ENCODE measurements around the gene FAF1. TPM values are rescaled to one million over a fixed set of nuclear protein-coding genes. Genes with fewer than 3 reads are reported as not detected.

FAF1 gene
- total RNA-seq, 4 donors from 2014 or later, result 36.9 to 77.6 (median 48.3) TPM

GRCh38 chr1:50793521-50793920, 166.5 kb downstream of the FAF1 start:
- Histone ChIP-seq H3K36me3 (no peaks in the 10 kb centered on the region), H3K27me3 (no peaks in the 10 kb centered on the region), H3K4me1 (no peaks in the 10 kb centered on the region), H3K27ac (no peak overlapping the region), H3K9me3 (no peaks in the 10 kb centered on the region), H3K4me3 (no peak overlapping the region)
- DNase-seq, result no peak
- TF ChIP-seq POLR2A (IDR thresholded peaks at IDR 0.05), result no peak
- TF ChIP-seq CTCF (IDR thresholded peaks at IDR 0.05), result no peak

GRCh38 chr1:50787266-50787665, 172.8 kb downstream of the FAF1 start:
- H3K27ac ChIP-seq, result no peak overlapping the region
- DNase-seq, result no peak
- no peaks in the 10 kb centered on the region for H3K9me3 ChIP-seq
- peaks cover 0 to 10% (median 0%) of the 10 kb centered on the region in 3 donors for H3K36me3 ChIP-seq
- H3K4me3 ChIP-seq, result no peak overlapping the region
- no peaks in the 10 kb centered on the region for H3K27me3 ChIP-seq
- TF ChIP-seq CTCF (IDR thresholded peaks at IDR 0.05) (no peak), POLR2A (IDR thresholded peaks at IDR 0.05) (no peak)
- no peaks in the 10 kb centered on the region for H3K4me1 ChIP-seq

GRCh38 chr1:50783286-50783685, 176.8 kb downstream of the FAF1 start:
- TF ChIP-seq POLR2A (IDR thresholded peaks at IDR 0.05), result no peak
- TF ChIP-seq CTCF (IDR thresholded peaks at IDR 0.05), result no peak
- H3K9me3 ChIP-seq, result no peaks in the 10 kb centered on the region
- H3K36me3 ChIP-seq, result peaks cover 0 to 21% (median 0%) of the 10 kb centered on the region in 3 donors
- no peaks in the 10 kb centered on the region for H3K4me1 ChIP-seq
- DNase-seq, result no peak
- no peaks in the 10 kb centered on the region for H3K27me3 ChIP-seq
- H3K4me3 ChIP-seq, result no peak overlapping the region
- no peak overlapping the region for H3K27ac ChIP-seq

- DNase-seq, result no peak
- Histone ChIP-seq H3K4me3 (no peak overlapping the region), H3K27me3 (no peaks in the 10 kb centered on the region), H3K36me3 (peaks cover 0 to 11% (median 0%) of the 10 kb centered on the region in 3 donors), H3K27ac (no peak overlapping the region), H3K9me3 (no peaks in the 10 kb centered on the region), H3K4me1 (peaks cover 0 to 3% (median 0%) of the 10 kb centered on the region in 4 donors)
- TF ChIP-seq POLR2A (IDR thresholded peaks at IDR 0.05), result no peak
- no peak for TF ChIP-seq CTCF (IDR thresholded peaks at IDR 0.05)
Observed at GRCh38 chr1:50780797-50781196, 179.3 kb downstream of the FAF1 start.

- H3K4me1 ChIP-seq, result peaks cover 0 to 3% (median 0%) of the 10 kb centered on the region in 4 donors
- DNase-seq, result no peak
- no peaks in the 10 kb centered on the region for H3K27me3 ChIP-seq
- no peak for TF ChIP-seq CTCF (IDR thresholded peaks at IDR 0.05)
- no peak for TF ChIP-seq POLR2A (IDR thresholded peaks at IDR 0.05)
- peaks cover 0 to 11% (median 0%) of the 10 kb centered on the region in 3 donors for H3K36me3 ChIP-seq
- H3K4me3 ChIP-seq, result no peak overlapping the region
- H3K9me3 ChIP-seq, result no peaks in the 10 kb centered on the region
- no peak overlapping the region for H3K27ac ChIP-seq
Observed at GRCh38 chr1:50779801-50780200, 180.3 kb downstream of the FAF1 start.

- DNase-seq, result no peak
- Histone ChIP-seq H3K4me3 (no peak overlapping the region), H3K27me3 (no peaks in the 10 kb centered on the region), H3K27ac (no peak overlapping the region), H3K9me3 (no peaks in the 10 kb centered on the region), H3K36me3 (peaks cover 0 to 8% (median 0%) of the 10 kb centered on the region in 3 donors), H3K4me1 (peaks cover 0 to 3% (median 0%) of the 10 kb centered on the region in 4 donors)
- no peak for TF ChIP-seq POLR2A (IDR thresholded peaks at IDR 0.05)
- TF ChIP-seq CTCF (IDR thresholded peaks at IDR 0.05), result no peak
Observed at GRCh38 chr1:50775740-50776139, 184.3 kb downstream of the FAF1 start.
